HTR-8/SVneo (cell line): ENCODE measurements around the gene STAP2.
"Not testable (repeated sequence)": the region's sequence is repeated elsewhere in the genome, so short reads cannot be mapped to it uniquely, and the experiment has no call there.

Source experiments
- DNase-seq: peaks from one replicate; pipeline ENCODE4 v3.0.0; 2011; ENCODE audit warnings: low spot score, mixed read lengths; ENCODE audit not compliant: insufficient read length
- FAIRE-seq: peaks from 2 replicates; lab custom pipeline; 2011; peaks lifted over from hg19 to GRCh38; lab: Jason Lieb, UNC

STAP2 gene

DNA sequence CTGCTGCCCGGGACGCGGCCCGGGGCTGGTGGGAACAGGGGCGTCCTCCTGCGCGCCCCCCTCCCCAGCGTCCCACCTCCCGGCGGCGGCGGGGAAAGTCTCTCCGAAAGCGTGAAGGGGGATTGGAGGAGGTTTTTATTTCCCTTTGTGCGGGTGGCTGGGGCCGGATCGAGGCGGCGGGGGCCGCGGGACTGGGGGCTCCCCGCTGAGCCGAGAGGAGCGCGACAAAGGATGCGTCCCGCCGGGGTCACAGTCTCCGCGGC is 59.4 kb downstream of the STAP2 start:
- no peak for FAIRE-seq
- DNase-seq: no peak

- FAIRE-seq: no peak
- no peak for DNase-seq
These were observed 60.0 kb downstream of the STAP2 start, which contains the start of gene SHD for GRCh38 chr19:4278419-4279266. Gene SHD, plus strand, starts transcription at chr19:4279266. Its CDS starts 798 bp downstream, at chr19:4280064.

- FAIRE-seq (no peak), DNase-seq (no peak)
These were observed 60.6 kb downstream of the STAP2 start for GRCh38 chr19:4278010-4278409.

DNA sequence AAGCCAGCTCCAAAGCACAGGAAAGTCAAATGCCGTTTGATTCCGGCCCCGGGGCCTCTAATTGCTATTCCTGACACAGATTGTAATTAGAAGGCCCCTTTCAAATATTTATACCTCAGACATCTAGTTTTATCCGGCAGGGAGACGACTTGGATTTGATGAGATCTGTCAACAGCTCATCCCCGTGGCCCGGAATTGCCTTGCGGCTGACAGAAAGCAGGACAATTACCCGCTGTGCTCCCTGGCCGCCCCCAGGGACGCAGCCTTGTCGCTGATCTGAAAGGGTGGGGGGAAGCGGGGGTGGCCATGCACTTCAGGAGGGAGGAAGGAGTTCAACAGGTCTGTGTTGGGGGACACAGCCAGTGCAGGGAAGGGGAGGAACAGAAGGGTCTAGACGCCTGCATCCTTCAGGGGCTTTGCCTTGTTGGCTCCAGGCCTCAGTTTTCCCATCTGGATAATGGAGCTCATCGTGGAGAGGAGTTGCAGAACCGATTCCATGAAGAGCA is 61.4 kb downstream of the STAP2 start:
- no peak for FAIRE-seq
- DNase-seq: no peak

DNA sequence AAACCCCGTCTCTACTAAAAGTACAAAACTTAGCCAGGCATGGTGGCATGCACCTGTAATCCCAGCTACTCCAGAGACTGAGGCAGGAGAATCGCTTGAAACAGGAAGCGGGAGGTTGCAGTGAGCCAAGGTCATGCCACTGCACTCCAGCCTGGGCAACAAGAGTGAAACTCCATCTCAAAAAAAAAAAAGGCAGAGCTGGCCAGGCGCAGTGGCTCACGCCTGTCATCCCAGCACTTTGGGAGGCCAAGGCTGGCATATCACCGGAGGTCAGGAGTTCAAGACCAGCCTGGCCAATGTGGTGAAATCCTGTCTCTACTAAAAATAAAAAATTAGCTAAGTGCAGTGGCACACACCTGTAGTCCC is 64.3 kb downstream of the STAP2 start:
- not testable (repeated sequence) for DNase-seq, FAIRE-seq
